Cerebellar cortex (tissue), 1 donor: ENCODE measurements around the gene SLC25A12.
A peak's percentile ranks its signal among the peaks of the same experiment; 100 is the strongest.
"Not testable (repeated sequence)": the region's sequence is repeated elsewhere in the genome, so short reads cannot be mapped to it uniquely, and the experiment has no call there.

ENCODE experiments used
- DNase-seq: peaks from one replicate; pipeline ENCODE4 v3.0.0-alpha.2; 2015; ENCODE audit warnings: low spot score

Gene SLC25A12

GRCh38 chr2:171822525-171823322 is 71.3 kb downstream of the SLC25A12 start:
- DNase-seq = no peak

DNA sequence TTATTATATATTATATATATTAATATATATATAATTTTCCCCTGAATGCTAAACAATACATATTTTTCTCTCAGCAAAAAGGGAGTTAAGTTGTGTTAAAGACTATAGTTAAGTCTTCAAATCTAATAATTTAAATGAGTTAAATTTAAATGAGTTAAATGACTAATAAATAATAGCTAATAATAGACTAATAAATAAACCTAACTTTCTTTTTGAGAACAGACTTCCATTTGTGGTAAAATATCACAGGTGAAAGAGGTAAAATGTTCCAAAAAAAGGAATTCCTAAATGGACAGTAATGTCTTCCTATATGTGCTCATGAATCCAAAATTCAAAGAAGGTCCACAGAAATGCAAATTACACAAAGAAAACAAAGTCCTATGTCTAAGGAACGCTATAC is 74.6 kb downstream of the SLC25A12 start:
- DNase-seq = no peak

GRCh38 chr2:171814883-171815282 is 79.2 kb downstream of the SLC25A12 start:
- DNase-seq = peak; percentile 29

GRCh38 chr2:171814174-171814573 is 79.9 kb downstream of the SLC25A12 start:
- no peak for DNase-seq

- no peak for DNase-seq
These were observed 80.3 kb downstream of the SLC25A12 start for GRCh38 chr2:171813729-171814128.

DNA sequence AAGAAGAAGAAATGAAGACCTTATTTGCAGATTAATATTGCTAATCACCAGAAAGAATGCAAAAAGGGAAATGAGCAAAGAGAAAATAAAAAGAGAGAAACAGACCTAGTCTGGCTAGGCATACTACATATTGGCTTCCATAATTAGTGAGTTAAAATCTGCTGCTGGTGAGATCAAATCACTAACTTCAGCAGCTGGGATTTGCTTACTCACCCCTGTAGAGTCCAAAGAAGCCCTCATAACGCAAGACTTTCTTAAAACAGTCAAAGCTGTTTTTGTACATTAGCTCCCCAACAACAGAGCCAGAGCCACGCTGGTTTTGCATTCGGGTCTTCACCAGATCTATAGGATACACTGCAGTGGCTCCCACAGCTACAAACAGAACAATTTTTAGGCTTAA is 80.9 kb downstream of the SLC25A12 start:
- DNase-seq = no peak

- peak; percentile 53 for DNase-seq
These were observed 82.8 kb downstream of the SLC25A12 start for GRCh38 chr2:171811245-171811628.

DNA sequence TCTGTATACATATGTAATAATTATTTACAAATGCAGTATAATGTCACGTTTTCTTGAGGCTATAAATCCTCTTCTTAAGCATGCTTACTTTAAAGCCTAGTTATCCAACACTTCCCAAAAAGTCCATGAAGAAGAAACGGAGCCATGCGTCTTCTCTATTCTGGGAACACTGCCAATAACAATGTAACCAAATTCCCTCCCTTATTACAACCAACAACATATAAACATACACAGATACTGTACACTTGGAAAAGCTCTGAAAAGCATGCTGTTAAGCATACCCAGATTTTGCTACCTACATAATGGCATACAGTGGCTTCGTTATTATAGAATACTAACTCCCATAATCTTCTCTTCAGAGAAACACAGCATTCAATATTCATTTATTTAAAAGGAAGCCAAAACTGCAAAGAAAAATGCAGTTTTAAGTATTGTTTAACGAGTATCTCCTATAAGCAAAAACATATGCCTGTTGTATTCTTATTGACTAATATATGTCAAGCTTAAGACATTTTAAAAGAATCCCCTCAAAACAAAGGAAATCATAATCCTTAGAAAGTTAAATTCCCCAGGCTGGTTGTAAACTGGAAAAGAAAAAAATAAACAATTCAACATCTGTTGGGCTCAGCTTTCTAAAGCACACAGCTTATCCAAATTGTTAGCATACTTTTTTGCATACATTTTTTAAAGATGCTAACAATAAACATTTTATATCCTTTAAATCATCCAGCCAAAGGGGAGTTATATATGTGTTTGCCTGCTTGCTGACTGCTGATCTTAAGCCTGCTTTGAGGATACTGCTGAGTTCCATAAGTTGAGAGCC is 83.4 kb downstream of the SLC25A12 start:
- DNase-seq = no peak

DNA sequence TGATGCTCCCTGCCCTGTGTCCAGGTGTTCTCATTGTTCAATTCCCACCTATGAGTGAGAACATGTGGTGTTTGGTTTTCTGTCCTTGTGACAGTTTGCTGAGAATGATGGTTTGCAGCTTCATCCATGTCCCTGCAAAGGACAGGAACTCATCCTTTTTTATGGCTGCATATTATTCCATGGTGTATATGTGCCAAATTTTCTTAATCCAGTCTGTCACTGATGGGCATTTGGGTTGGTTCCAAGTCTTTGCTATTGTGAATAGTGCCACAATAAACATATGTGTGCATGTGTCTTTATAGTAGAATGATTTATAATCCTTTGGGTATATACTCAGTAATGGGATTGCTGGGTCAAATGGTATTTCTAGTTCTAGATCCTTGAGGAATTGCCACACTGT is 85.2 kb downstream of the SLC25A12 start:
- not testable (repeated sequence) for DNase-seq

DNA sequence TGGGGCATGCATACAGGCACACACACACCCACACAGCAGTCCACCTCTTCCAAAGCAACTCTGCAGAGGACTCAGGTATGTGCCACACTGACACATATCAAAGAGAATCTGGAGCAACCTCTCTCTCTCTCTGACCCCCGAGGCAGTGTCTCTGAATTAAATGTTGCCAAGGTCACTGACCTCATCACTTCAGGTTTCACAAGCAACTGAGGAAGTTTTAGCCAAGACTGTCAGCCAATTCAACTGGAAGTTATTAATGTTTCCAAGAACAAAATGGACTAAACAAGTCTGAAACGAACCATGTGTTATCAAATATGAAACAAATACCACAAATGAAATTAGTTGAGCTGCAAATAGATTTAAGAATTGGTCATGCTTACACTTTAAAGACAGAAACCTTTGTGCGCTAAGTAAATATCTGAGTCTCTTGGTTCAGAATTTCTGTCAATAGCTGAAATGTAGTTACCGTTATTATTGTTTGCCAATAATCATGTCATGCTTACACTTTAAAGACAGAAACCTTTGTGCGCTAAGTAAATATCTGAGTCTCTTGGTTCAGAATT is 86.1 kb downstream of the SLC25A12 start:
- no peak for DNase-seq

GRCh38 chr2:171807119-171807518 is 86.9 kb downstream of the SLC25A12 start:
- no peak for DNase-seq

DNA sequence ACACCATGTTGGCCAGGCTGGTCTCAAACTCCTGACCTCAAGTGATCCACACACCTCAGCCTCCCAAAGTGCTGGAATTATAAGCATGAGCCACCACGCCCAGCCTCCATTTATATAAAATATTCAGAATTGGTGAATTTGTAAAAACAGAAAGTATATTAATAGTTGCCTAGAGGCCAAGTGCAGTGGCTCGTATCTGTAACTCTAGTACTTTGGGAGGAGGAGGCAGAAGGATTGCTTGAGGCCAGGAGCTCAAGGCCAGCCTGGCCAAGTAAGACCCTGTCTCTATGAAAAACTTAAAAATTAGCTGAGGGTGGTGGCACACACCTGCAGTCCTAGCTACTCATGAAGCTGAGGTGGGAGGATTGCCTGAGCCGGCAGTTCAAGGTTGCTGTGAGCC is 89.6 kb downstream of the SLC25A12 start:
- DNase-seq = no peak

GRCh38 chr2:171803757-171804156 is 90.3 kb downstream of the SLC25A12 start:
- DNase-seq = no peak

GRCh38 chr2:171800639-171801038 is 93.4 kb downstream of the SLC25A12 start:
- no peak for DNase-seq

- DNase-seq = no peak
These were observed 95.8 kb downstream of the SLC25A12 start for GRCh38 chr2:171798156-171798820.

DNA sequence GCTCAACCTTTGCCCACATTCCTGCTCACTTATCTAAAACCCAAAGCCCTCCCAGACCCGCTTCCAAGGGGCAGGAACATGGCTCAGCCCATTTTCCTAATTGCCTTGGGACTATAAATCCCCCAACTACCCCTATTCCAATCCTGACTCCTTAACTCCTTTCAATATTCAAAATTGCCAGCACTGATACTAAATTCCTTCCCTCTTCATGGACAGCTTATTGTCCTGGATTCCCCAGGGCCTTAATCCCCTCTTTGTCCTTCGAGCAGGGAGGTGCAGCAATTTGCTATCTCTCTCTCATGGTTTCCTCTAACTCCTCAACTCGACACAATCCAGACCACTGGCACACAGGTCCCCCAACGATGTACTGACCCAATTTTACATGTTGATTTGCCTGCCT is 99.1 kb downstream of the SLC25A12 start:
- no peak for DNase-seq

- no peak for DNase-seq
These were observed 100.1 kb downstream of the SLC25A12 start for GRCh38 chr2:171793691-171794678.

GRCh38 chr2:171792886-171793580 is 101.0 kb downstream of the SLC25A12 start:
- DNase-seq = no peak

- DNase-seq = no peak
These were observed 101.9 kb downstream of the SLC25A12 start for GRCh38 chr2:171792157-171792556.

GRCh38 chr2:171791361-171791760 is 102.7 kb downstream of the SLC25A12 start:
- DNase-seq = no peak

DNA sequence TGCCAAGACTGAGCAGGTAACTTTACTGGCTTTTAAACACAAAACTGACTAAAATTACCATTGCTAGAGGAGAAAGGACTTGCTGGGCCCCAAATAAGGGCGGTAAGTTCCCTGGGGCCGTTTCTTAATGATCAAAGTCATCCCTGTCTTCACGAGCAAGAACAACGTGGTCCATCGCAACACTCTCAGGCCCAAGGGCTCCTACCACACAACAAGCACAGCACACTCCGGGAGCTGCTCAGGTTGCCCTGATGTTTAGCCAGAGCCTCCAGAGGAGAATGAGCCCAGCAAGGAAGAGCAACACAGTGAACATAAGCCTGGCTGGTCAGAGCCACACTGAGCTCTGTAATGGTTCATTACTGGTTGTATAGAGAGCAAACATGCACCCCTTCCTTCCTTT is 104.1 kb downstream of the SLC25A12 start:
- DNase-seq = no peak
